AML-193 (cell line): ENCODE data around the gene GRID2IP.
"Not testable (repeated sequence)": the region's sequence is repeated elsewhere in the genome, so short reads cannot be mapped to it uniquely, and the experiment has no call there.

Experiments used
- DNase-seq, 2 experiments: peaks; one replicate each; lab custom pipeline; 2025; lab: John Stamatoyannopoulos, UW

The GRID2IP gene

DNA sequence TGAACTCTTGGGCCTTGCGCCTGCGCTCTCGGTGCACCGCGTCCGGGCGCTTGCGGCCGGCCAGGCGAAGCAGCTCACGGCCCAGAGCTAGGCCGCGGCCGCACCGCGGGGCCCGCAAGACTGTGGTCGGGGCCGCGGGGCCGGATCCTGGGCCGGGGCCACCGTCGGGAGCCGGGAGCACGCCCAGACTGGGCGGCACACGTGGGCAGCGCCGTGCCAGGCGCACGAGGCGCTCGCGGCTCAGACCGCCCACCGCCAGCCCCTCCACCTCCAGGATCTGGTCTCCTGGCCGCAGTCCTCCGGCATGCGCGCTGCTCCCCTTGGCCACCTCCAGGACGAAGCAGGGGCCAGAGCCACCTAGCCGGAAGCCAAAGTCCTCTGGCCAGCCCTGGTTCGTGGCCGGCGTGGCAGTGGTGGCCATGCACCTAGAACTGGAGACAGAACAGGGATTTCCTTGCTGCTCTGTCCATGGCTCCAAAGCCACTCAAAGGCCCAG lies at the start of gene GRID2IP:
GRID2IP (minus strand) TSS at position 446 of the 496 bp plus-strand sequence; CDS start at position 421, 25 bp downstream.
- no peak for DNase-seq

DNA sequence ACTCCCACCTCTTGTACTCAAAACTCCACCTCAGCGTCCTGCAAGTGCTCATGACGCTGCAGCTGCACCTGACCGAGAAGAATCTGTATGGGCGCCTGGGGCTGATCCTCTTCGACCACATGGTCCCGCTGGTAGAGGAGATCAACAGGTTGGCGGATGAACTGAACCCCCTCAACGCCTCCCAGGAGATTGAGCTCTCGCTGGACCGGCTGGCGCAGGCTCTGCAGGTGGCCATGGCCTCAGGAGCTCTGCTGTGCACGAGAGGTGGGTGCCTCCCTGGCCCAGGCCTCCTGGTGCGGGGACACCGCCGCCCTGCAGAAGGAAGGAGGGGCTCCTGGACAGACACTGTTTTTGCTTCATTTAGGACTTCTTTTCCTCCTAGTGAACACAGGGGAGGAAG lies 48.8 kb upstream of the GRID2IP start:
- DNase-seq: no peak

DNA sequence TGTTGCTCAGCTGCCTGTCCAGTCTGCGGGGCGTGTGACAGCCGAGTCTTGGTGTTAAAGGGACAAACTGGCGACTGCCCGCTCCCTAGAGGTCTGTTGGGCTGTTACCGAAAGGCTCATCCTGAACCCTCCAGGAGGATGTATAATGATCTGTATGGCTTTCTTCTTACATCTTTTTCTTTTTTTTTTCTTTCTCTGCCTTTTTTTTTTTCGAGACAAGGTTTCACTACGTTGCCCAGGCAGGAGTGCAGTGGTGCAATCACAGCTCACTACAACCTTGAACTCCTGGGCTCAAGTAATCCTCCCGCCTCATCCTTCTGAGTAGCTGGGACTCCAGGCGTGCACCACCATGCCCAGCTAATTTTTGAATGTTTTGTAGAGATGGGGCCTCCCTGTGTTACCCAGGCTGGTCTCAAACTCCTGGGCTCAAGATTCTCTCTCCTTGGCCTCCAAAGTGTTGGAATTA lies 39.4 kb upstream of the GRID2IP start:
- peak; percentile 9 to 21 for DNase-seq

DNA sequence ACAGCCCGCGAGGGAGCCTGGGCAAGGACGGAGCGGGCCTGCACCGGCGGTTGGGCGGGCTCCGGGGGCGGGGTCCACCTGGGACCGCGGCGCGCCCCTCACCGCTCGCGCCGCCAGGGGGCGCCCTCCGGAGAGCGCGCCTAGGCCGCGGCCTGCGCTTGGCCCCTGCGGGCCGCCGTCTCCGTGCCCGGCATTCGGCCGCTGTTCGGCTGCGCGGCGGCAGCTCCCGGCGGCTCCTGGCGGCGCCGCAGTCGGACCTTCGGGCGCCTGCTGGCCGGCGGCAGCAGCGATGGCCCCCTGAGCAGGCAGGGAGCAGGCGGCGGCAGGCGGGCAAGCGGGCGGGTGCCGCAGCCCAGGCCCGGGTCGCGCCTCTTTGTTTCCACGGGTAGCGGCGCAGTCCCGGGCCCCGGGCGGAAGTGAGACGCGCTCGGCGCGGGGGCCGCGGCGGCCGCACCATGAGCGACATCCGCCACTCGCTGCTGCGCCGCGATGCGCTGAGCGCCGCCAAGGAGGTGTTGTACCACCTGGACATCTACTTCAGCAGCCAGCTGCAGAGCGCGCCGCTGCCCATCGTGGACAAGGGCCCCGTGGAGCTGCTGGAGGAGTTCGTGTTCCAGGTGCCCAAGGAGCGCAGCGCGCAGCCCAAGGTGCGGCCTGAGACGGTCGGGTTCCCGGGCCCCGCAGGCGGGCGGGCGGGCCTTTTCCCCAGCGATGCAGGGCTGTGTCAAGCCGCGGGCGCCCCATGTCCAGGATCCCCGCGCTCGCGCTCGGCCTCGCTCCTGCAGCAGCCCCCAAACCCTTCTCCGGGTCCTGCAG lies 38.8 kb upstream of the GRID2IP start, which contains the start of gene INTS15:
INTS15 (plus strand) TSS at position 193 of the 816 bp plus-strand sequence; CDS start at position 456, 263 bp downstream.
- DNase-seq: peak; percentile 56 to 61

DNA sequence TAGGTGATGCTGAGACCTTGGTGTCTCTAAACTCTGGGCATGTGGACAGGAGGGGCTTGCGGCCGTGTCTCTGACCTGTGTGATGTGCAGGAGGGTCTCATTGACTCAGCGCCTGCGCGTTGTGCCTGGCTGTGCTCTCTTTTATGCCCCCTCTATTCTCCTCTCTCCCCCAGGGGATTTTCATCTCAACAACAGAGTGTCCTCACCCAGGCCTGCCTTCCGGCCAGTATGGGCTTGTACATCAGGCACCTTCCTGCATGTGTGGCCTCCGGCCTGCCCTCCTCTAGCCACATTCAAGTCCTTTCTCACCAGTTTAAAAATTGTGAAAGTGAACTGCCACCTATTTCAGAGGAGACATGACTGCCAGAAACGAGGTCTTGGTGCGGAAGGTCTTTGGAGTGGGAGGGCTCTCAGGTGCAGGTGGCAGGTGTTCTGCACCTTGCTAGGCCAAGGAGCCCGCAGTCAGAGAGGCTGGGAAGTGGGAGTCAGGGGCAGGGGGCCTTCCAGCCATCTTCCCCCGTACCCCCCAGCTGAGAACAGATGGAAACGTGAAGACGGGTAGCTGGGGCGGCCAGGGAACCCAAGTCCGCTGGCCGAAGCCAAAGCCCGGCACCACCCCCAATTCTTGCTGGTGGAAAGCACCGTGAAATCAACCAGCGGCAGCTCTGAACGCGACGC lies 38.0 kb upstream of the GRID2IP start:
- DNase-seq: no peak

DNA sequence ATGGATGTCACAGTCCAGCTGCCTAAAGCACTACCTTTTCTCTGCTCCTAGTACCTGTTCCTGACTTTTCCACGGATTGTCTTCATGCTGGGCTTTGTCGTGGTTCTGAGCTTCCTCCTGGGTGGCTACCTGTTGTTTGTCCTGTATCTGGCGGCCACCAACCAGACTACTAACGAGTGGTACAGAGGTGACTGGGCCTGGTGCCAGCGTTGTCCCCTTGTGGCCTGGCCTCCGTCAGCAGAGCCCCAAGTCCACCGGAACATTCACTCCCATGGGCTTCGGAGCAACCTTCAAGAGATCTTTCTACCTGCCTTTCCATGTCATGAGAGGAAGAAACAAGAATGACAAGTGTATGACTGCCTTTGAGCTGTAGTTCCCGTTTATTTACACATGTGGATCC lies 37.3 kb upstream of the GRID2IP start:
- no peak for DNase-seq

DNA sequence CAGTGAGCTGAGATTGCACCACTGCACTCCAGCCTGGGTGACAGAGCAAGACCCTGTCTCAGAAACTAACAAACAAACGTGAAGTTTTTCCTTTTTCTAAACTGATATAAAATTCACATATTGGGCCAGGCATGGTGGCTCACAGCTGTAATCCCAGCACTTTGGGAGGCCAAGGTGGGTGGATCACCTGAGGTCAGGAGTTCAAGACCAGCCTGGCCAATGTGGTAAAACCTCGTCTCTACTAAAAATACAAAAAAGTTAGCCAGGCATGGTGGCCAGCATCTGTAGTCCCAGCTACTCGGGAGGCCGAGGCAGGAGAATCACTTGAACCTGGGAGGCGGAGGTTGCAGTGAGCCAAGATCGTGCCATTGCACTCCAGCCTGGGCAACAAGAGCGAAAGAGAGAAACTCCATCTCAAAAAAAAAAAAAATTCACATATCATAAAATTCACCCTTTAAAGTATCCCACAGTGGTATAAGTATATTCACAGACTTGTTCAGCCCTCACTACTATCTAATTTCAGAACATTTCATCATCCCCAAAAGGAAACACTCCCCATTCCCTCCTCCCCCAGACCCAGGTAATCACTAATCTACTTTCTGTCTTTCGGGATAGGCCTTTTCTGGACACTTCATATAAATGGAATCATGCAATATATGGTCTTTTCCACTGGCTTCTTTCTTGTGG lies 34.6 kb upstream of the GRID2IP start:
- not testable (repeated sequence) for DNase-seq

DNA sequence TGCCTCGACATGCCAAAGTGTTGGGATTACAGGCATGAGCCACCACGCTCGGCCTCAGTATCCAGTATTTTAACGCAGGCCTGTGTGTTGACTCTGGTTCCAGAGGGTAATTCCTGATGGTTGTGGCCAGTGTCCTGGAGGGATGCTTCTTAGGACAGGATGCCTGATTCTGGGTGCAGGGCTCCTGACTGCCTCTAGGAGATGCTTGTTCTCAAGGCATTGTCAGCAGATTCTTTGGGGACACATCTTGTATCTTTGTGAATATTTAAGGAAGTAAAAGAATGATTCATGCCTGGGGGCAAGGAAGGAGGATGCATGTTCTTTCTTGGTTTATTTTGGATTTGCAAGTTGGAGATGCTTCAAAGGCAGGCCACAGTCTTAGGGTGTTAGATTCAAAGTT lies 28.2 kb upstream of the GRID2IP start:
- DNase-seq: peak; percentile 73 to 74

DNA sequence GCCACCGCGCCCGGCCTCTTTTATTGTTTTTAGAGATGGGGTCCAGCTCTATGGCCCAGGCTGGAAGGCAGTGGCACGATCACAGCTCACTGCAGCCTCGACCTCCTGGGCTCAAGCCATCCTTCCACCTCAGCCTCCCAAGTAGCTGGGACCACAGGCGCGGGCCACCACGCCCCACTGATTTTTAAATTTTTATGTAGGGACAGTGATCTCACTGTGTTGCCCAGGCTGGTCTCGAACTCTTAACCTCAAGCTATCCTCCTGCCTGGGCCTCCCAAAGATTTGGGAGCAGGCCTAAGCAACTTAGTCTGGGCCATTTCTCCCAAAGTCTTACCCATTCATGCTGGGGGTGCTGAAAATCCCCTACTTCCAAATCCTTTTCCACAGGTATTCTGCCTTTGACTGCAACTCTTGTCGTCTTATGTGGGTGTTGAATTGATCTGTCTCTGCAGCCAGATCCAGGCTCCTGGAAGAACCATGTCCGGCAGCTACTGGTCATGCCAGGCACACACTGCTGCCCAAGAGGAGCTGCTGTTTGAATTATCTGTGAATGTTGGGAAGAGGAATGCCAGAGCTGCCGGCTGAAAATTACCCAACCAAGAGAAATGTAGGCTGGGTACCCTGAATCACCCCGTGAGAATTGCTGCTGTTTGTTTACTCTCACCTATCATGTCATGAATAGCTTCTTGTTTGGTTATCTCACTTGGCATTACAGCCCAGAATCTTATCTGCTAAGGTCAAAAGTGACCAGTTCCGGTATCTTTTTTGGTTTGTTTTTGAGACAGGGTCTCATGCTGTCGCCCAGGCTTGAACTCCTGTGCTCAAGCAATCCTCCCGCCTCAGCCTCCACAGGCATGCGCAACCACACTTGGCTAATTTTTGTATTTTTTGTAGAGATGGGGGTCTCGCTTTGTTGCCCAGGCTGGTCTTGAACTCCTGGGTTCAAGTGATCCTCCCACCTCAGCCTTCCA lies 27.1 kb upstream of the GRID2IP start:
- no peak for DNase-seq

DNA sequence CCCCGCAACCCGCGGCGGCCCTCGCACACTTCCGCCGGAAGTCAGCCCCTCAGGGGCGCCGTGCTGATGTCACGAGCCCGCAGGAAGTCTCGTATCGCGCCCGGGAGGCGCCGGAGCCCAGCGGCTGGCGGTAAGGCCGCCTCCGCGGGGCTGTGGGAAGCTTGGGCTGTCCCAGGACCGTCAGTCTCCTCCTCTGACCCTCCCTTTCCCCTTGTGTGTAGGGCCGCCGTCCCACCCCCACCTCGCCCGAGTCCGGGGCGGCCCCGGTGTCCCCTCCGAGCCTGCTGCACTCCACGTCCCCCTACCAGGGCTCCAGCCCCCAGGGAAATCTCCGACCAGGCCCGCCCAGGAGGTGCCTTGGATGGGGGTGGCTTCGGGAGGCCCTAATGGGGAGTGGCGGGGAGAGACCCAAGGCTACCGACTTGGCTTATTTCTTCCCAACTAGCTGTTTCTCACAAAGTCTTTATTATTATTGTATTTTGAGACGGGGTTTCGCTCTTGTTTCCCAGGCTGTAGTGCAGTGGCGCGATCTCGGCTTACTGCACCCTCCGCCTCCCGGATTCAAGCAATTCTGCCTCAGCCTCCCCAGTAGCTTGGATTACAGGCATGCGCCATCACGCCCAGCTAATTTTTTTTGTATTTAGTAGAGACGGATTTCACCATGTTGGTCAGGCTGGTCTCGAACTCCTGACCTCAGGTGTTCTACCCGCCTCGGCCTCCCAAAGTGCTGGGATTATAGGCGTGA lies 26.3 kb upstream of the GRID2IP start, which contains the start of gene ZDHHC4:
ZDHHC4 (plus strand) TSS at position 86 of the 745 bp plus-strand sequence. CDS start 3,108 bp downstream, outside the sequence.
- DNase-seq: peak; percentile 69 to 75

DNA sequence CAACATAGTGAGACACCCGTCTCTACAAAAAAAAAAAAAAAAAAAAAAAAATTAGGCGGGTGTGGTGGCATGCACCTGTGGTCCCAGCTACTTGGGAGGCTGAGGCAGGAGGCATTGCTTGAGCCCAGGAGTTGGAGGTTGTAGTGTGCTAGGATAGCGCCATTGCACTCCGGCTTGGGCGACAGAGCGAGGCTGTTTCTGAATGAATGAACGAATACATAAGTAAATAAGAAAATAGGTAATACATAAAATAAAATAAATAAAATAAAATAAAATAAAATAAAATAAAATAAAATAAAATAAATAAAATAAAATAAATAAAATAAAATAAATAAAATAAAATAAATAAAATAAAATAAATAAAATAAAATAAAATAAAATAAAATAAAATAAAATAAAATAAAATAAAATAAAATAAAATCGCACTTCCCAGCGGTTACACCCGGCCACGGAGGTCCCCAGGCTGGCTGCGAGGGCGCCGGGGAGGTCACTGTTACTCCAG lies 25.7 kb upstream of the GRID2IP start:
- not testable (repeated sequence) for DNase-seq

DNA sequence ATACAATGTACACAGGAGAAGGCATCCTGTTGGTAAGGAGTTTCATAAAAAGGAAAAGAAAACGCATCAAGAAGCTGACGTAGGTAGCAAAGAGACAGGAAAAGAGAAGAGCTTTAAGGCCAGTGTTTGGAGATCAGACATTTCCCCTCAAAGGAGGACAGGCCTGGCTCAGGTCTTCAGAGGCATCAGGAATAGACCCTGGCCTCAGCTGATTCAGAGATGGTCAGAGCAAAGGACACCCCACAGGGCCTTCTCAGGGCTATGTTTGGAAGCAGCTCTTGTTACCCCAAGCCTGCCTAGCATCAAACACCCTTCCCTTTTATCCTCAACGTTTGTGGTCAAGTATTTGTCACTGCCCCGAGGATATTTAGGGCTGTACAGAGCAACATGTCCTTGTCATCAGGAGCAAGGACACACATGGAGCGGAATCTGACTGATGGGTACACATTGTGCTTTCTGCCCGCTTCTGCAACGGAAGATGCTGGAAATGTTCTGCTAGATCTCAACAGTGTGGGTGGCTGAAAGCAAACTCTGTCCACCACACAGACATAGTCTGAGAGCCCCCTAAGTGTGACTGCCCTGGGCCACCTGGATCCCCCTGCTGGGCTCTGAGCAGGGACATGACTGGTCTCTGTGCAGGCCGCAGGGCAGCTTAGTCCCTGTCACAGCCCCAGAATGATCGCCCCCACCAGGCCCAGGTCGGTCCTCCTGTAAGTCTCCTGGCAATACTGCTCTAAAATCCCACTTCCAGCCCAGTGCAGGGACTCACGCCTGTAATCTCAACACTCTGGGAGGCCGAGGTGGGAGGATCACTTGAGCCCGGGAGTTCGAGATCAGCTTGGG lies 25.0 kb upstream of the GRID2IP start:
- DNase-seq: no peak

DNA sequence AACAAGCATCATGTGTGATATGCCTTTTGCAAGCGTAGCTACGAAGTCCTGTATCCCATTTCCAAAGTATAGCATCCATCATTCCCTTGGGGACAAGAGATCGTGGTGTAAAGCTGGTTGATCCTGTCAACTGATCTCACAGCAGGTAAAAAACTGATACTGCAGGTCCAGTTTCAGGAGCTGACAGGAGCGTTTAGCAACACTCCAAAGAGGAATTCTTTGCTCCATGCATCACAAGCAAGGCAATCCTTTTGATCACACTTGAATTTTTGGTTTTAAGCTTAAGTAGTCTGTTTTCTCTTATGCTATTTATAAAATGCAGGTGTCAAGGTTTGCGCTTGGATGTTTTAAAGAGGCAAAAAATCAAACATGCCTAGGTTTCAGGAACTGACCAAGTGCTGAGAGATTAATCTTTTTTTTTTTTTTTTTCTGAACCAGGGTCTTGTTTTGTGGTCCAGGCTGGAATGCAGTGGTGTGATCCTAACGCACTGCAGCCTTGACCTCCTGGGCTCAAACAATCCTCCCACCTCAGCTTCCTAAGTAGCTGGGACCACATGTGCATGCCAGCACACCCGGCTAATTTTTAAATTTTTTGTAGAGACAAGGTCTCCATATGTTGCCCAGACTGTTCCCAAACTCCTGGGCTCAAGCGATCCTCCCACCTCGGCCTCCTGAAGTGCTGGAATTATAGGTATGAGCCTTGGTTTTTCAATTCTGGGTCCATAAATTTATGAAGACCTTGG lies 24.2 kb upstream of the GRID2IP start:
- no peak for DNase-seq

DNA sequence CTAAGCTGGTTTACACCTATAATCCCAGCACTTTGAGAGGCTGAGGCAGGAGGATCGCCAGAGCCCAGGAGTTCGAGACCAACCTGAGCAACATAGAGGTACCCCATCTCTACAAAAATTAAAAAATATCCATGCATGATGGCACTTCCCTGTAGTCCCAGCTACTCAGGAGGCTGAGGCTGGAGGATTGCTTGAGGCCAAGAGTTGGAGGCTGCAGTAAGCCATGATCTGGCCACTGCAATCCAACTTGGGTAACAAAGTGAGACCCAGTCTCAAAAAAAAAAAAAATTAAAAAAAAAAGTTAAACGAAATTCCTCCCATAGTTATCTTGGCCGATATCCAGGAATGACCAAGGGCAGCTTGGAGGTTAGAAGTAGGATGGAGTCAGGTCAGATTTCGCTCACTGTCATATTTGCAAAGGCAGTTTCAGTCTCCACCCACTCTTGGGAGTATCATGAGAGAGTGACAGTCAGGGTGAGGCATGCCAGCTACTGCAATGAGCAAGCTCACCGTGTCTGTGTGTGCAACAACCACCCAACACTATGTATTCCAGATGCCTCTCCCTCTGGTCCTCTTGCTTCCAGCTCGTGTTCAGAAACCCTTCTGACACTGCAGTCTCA lies 20.0 kb upstream of the GRID2IP start:
- no peak for DNase-seq

DNA sequence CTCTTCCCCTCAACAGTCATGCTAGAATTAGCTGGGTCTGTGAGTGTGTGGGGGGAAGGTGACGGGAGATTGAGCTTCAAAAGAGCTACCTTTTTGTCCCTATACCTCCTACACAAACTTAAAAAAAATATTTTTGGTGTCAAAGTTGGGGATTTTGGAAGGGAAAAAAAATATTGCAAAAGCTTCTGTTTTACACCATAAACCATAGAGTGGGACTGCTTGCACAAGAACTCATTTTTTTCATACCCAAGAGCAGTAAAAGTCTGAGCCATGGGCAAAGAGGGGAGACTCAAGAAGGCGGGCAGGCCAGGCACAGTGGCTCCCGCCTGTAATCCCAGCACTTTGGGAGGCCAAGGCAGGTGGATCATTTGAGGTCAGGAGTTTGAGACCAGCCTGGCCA lies 16.6 kb upstream of the GRID2IP start:
- DNase-seq: no peak

DNA sequence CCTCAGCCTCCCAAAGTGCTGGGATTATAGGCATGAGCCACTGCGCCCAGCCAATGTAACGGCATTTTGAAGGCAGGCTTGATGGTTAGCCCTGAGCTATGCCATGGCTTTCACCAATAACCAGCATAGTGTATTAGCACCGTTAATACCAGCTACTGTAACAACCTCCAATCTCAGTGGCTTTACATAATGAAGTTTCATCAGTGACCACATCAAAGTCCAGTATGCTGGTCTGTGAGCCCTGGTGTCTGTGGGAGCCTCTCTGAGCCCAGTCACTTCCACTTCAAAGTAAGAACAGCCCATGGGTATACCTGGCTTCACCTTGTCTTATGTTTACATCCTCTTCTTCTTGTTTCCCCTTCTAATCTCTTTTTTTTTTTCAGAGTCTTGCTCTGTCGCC lies 14.4 kb upstream of the GRID2IP start:
- no peak for DNase-seq

DNA sequence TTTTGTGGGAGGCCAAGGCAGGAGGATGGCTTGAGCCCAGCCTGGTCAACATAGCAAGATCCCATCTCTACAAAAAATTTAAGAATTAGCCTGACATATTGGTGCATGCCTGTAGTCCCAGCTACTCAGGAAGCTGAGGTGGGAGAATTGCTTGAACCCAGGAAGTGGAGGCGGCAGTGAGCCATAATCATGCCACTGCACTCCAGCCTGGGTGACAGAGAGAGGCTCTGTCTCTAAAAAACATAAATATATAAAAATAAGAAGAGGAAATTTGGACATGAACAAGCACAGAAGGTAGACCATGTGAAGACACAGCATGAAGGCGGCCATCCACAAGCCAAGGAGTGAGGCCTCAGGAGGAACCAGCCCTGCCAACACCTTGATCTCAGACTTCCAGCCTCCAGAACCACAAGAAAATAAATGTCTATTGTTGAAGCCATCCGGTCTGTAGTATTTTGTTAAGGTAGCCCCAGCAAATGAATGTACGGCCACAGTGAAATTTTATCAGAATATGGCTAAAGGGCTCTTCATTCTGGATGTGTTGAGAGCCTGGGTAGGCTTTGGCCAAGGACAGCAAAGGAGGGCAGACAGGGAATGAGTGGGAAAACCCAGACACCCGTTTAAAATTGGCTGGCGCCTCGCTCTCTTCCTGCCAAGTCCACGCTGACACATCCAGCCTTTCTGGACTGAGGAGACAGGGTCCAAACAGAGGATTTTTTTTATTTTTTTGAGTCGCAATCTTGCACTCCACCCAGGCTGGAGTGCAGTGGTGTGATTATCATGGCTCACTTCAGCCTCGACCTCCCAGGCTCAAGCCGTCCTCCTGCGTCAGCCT lies 12.9 kb upstream of the GRID2IP start:
- DNase-seq: no peak
